ENCODE results near the gene AP2A2. TPM values are rescaled to one million over a fixed set of nuclear protein-coding genes. Genes with fewer than 3 reads are reported as not detected.
A peak's percentile ranks its signal among the peaks of the same experiment; 100 is the strongest.

AP2A2 gene
- total RNA-seq, 1 experiment from 2014 or later, result 29.6 TPM

GRCh38 chr11:978781-979180 is 53.1 kb downstream of the AP2A2 start:
- TF ChIP-seq, protein P1, sequence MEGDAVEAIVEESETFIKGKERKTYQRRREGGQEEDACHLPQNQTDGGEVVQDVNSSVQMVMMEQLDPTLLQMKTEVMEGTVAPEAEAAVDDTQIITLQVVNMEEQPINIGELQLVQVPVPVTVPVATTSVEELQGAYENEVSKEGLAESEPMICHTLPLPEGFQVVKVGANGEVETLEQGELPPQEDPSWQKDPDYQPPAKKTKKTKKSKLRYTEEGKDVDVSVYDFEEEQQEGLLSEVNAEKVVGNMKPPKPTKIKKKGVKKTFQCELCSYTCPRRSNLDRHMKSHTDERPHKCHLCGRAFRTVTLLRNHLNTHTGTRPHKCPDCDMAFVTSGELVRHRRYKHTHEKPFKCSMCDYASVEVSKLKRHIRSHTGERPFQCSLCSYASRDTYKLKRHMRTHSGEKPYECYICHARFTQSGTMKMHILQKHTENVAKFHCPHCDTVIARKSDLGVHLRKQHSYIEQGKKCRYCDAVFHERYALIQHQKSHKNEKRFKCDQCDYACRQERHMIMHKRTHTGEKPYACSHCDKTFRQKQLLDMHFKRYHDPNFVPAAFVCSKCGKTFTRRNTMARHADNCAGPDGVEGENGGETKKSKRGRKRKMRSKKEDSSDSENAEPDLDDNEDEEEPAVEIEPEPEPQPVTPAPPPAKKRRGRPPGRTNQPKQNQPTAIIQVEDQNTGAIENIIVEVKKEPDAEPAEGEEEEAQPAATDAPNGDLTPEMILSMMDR (conservative IDR thresholded peaks at IDR 0.05; ENCODE audit: low read depth, low read length), result no peak
- TF ChIP-seq EZH2 (IDR thresholded peaks at IDR 0.05; ENCODE audit: low read length, unreplicated experiment), result no peak
- no peak for TF ChIP-seq EZH2phosphoT487 (IDR thresholded peaks at IDR 0.05; ENCODE audit: borderline replicate concordance, low read length)
- BruUV-seq (replicated peaks), result no TSS peak
- no peaks in the 10 kb centered on the region for H3K4me1 ChIP-seq (ENCODE audit: insufficient read depth, low read length)
- H3K79me2 ChIP-seq (ENCODE audit: low read length), result no peaks in the 10 kb centered on the region
- H3K9ac ChIP-seq (ENCODE audit: low read length), result no peak overlapping the region
- H3K9me3 ChIP-seq (ENCODE audit: low read length), result no peaks in the 10 kb centered on the region
- no peaks in the 10 kb centered on the region for H4K20me1 ChIP-seq (ENCODE audit: low read length)
- POLR2A ChIA-PET (ENCODE audit: unreplicated experiment), result no interaction called here
- no peaks in the 10 kb centered on the region for H3F3A ChIP-seq (ENCODE audit: low read length, unreplicated experiment)
- no peak overlapping the region for H3K4me2 ChIP-seq (ENCODE audit: low read length)
- no peaks in the 10 kb centered on the region for H3K9me2 ChIP-seq (replicated peaks; ENCODE audit: low read length)
- intact Hi-C loops (cut with micrococcal nuclease), result no loop called here
- CTCF ChIA-PET, result no interaction called here
- no peak for ATAC-seq
- DNase-seq, result no peak
- no peak overlapping the region for H3K4me3 ChIP-seq (ENCODE audit: low read length)
- no peak overlapping the region for H2AFZ ChIP-seq (ENCODE audit: low read length)
- H3K27me3 ChIP-seq (ENCODE audit: low read length), result no peaks in the 10 kb centered on the region
- H3K27ac ChIP-seq (ENCODE audit: low read length), result no peak overlapping the region
- peaks cover 14% of the 10 kb centered on the region; the same call in 1 of the 2 replicates for H3K36me3 ChIP-seq (ENCODE audit: low read depth, low read length)

GRCh38 chr11:980438-981357 is 55.0 kb downstream of the AP2A2 start:
- no peaks in the 10 kb centered on the region for H3K27me3 ChIP-seq (ENCODE audit: low read length)
- H3K4me1 ChIP-seq (ENCODE audit: insufficient read depth, low read length), result no peaks in the 10 kb centered on the region
- H3K4me3 ChIP-seq (ENCODE audit: low read length), result no peak overlapping the region
- H2AFZ ChIP-seq (ENCODE audit: low read length), result no peak overlapping the region
- ChIA-PET POLR2A (ENCODE audit: unreplicated experiment) (no interaction called here), CTCF (no interaction called here)
- no peak overlapping the region for H3K27ac ChIP-seq (ENCODE audit: low read length)
- H4K20me1 ChIP-seq (ENCODE audit: low read length), result no peaks in the 10 kb centered on the region
- H3F3A ChIP-seq (ENCODE audit: low read length, unreplicated experiment), result no peaks in the 10 kb centered on the region
- H3K9ac ChIP-seq (ENCODE audit: low read length), result no peak overlapping the region
- TF ChIP-seq, protein P1 (conservative IDR thresholded peaks at IDR 0.05; ENCODE audit: low read depth, low read length), result peak; percentile 17; the same call in 1 of the 2 replicates
- TF ChIP-seq EZH2phosphoT487 (IDR thresholded peaks at IDR 0.05; ENCODE audit: borderline replicate concordance, low read length) (no peak), EZH2 (IDR thresholded peaks at IDR 0.05; ENCODE audit: low read length, unreplicated experiment) (no peak)
- no peak overlapping the region for H3K4me2 ChIP-seq (ENCODE audit: low read length)
- H3K9me3 ChIP-seq (ENCODE audit: low read length), result no peaks in the 10 kb centered on the region
- intact Hi-C loops (cut with micrococcal nuclease), result no loop called here
- peak; percentile 27; the same call in 1 of the 2 replicates for ATAC-seq
- no TSS peak for BruUV-seq (replicated peaks)
- no peak for DNase-seq
- no peaks in the 10 kb centered on the region for H3K79me2 ChIP-seq (ENCODE audit: low read length)
- H3K36me3 ChIP-seq (ENCODE audit: low read depth, low read length), result peaks cover 16% of the 10 kb centered on the region; the same call in 1 of the 2 replicates
- H3K9me2 ChIP-seq (replicated peaks; ENCODE audit: low read length), result no peaks in the 10 kb centered on the region

DNA sequence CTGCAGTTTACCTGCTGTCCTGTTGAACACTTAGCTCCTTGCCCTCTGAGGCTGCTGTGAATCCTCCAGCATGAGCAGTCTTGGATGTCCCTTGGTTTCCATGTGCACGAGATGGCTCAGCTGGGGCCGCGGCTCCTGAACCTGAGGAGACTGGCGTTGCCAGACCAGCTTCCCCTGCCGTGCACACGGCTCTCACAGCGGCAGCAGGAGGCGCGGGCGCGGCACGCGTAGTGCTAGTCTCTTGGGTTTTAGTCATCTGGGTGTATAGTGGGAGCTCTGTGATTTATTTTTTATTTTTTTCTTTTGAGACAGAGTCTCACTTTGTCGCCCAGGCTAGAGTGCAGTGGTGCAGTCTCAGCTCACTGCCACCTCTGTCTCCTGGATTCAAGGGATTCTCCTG is 56.1 kb downstream of the AP2A2 start:
- DNase-seq (no peak), ATAC-seq (no peak)
- H3K4me1 ChIP-seq (ENCODE audit: insufficient read depth, low read length), result no peaks in the 10 kb centered on the region
- no peak overlapping the region for H3K4me3 ChIP-seq (ENCODE audit: low read length)
- intact Hi-C loops (cut with micrococcal nuclease), result no loop called here
- no TSS peak for BruUV-seq (replicated peaks)
- H3F3A ChIP-seq (ENCODE audit: low read length, unreplicated experiment), result no peaks in the 10 kb centered on the region
- H3K9me3 ChIP-seq (ENCODE audit: low read length), result no peaks in the 10 kb centered on the region
- no peak overlapping the region for H3K27ac ChIP-seq (ENCODE audit: low read length)
- no peak overlapping the region for H3K9ac ChIP-seq (ENCODE audit: low read length)
- no peaks in the 10 kb centered on the region for H4K20me1 ChIP-seq (ENCODE audit: low read length)
- no peaks in the 10 kb centered on the region for H3K27me3 ChIP-seq (ENCODE audit: low read length)
- TF ChIP-seq EZH2phosphoT487 (IDR thresholded peaks at IDR 0.05; ENCODE audit: borderline replicate concordance, low read length), result no peak
- TF ChIP-seq, protein P1 (conservative IDR thresholded peaks at IDR 0.05; ENCODE audit: low read depth, low read length), result no peak
- no peak for TF ChIP-seq EZH2 (IDR thresholded peaks at IDR 0.05; ENCODE audit: low read length, unreplicated experiment)
- POLR2A ChIA-PET (ENCODE audit: unreplicated experiment), result no interaction called here
- peaks cover 24% of the 10 kb centered on the region; the same call in 1 of the 2 replicates for H3K36me3 ChIP-seq (ENCODE audit: low read depth, low read length)
- CTCF ChIA-PET, result no interaction called here
- no peaks in the 10 kb centered on the region for H3K9me2 ChIP-seq (replicated peaks; ENCODE audit: low read length)
- H3K79me2 ChIP-seq (ENCODE audit: low read length), result no peaks in the 10 kb centered on the region
- no peak overlapping the region for H3K4me2 ChIP-seq (ENCODE audit: low read length)
- no peak overlapping the region for H2AFZ ChIP-seq (ENCODE audit: low read length)

Measured in PC-3 (cell line).